HUES6 (cell line): ENCODE measurements around the gene FMR1NB.

Experiments used
- H3K27ac ChIP-seq: 2 replicates; pipeline ENCODE4 v1.7.0; 2013; ENCODE audit warnings: low read depth, mild to moderate bottlenecking, low read length, inconsistent platforms
- H3K27me3 ChIP-seq: 2 replicates; pipeline ENCODE4 v1.6.1; 2013; ENCODE audit warnings: low read length; ENCODE audit not compliant: control insufficient read depth, insufficient read depth
- H3K36me3 ChIP-seq: 2 replicates; pipeline ENCODE4 v1.6.1; 2013; ENCODE audit warnings: low read length; ENCODE audit not compliant: control insufficient read depth, insufficient read depth
- H3K4me1 ChIP-seq: 2 replicates; pipeline ENCODE4 v1.6.1; 2013; ENCODE audit warnings: low read length; ENCODE audit not compliant: control insufficient read depth, insufficient read depth
- H3K4me3 ChIP-seq: 2 replicates; pipeline ENCODE4 v1.5.1; 2013; ENCODE audit warnings: low read depth, low read length
- H3K9ac ChIP-seq: one replicate; pipeline ENCODE4 v1.6.1; 2013; ENCODE audit warnings: mild to moderate bottlenecking, low read length
- H3K9me3 ChIP-seq: 2 replicates; pipeline ENCODE4 v1.6.1; 2013; ENCODE audit warnings: low read depth, low read length; ENCODE audit not compliant: control insufficient read depth, insufficient read depth

The FMR1NB gene

GRCh38 chrX:147981038-147981752, at the start of gene FMR1NB:
TSS of gene FMR1NB (plus strand) at chrX:147981337. CDS start at chrX:147981403, 66 bp downstream.
- no peaks in the 10 kb centered on the region for H3K4me1 ChIP-seq
- H3K27me3 ChIP-seq: no peaks in the 10 kb centered on the region
- H3K27ac ChIP-seq: no peak within 1 kb of the TSS
- no peaks in the 10 kb centered on the region for H3K36me3 ChIP-seq
- H3K9ac ChIP-seq: no peak within 1 kb of the TSS
- H3K4me3 ChIP-seq: no peak within 1 kb of the TSS
- no peaks in the 10 kb centered on the region for H3K9me3 ChIP-seq

- H3K27ac ChIP-seq: no peak overlapping the region
- H3K9ac ChIP-seq: no peak overlapping the region
- peaks cover 90% of the 10 kb centered on the region for H3K36me3 ChIP-seq
- no peaks in the 10 kb centered on the region for H3K9me3 ChIP-seq
- H3K4me1 ChIP-seq: no peaks in the 10 kb centered on the region
- no peak overlapping the region for H3K4me3 ChIP-seq
- no peaks in the 10 kb centered on the region for H3K27me3 ChIP-seq
Measured at GRCh38 chrX:147933815-147934214, 47.3 kb upstream of the FMR1NB start.

- Histone ChIP-seq H3K4me1 (no peaks in the 10 kb centered on the region), H3K4me3 (no peak overlapping the region), H3K9me3 (no peaks in the 10 kb centered on the region), H3K36me3 (peaks cover 89% of the 10 kb centered on the region), H3K27ac (no peak overlapping the region), H3K27me3 (no peaks in the 10 kb centered on the region), H3K9ac (no peak overlapping the region)
Measured at GRCh38 chrX:147935156-147935758, 45.9 kb upstream of the FMR1NB start.

- H3K36me3 ChIP-seq: peaks cover 84% of the 10 kb centered on the region
- no peaks in the 10 kb centered on the region for H3K9me3 ChIP-seq
- H3K9ac ChIP-seq: no peak overlapping the region
- no peaks in the 10 kb centered on the region for H3K4me1 ChIP-seq
- no peak overlapping the region for H3K4me3 ChIP-seq
- no peak overlapping the region for H3K27ac ChIP-seq
- H3K27me3 ChIP-seq: no peaks in the 10 kb centered on the region
Measured at GRCh38 chrX:147945286-147945685, 35.9 kb upstream of the FMR1NB start.

- Histone ChIP-seq H3K4me1 (no peaks in the 10 kb centered on the region), H3K9me3 (no peaks in the 10 kb centered on the region), H3K27ac (no peak overlapping the region), H3K36me3 (peaks cover 54% of the 10 kb centered on the region), H3K9ac (no peak overlapping the region), H3K27me3 (no peaks in the 10 kb centered on the region), H3K4me3 (no peak overlapping the region)
Measured at GRCh38 chrX:147948531-147948930, 32.6 kb upstream of the FMR1NB start.

DNA sequence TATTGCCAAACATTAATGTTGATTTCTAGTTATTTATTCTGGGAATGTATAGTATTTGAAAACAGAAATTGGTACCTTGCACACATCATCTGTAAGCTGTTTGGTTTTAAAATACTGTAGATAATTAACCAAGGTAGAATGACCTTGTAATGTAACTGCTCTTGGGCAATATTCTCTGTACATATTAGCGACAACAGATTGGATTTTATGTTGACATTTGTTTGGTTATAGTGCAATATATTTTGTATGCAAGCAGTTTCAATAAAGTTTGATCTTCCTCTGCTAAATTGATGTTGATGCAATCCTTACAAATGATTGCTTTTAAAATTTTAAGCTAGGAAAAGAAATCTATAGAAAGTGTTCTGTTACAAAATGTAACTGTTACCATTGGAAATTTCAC, 30.8 kb upstream of the FMR1NB start:
- H3K36me3 ChIP-seq: peaks cover 36% of the 10 kb centered on the region
- H3K9me3 ChIP-seq: no peaks in the 10 kb centered on the region
- no peak overlapping the region for H3K27ac ChIP-seq
- no peak overlapping the region for H3K9ac ChIP-seq
- H3K27me3 ChIP-seq: no peaks in the 10 kb centered on the region
- no peaks in the 10 kb centered on the region for H3K4me1 ChIP-seq
- H3K4me3 ChIP-seq: no peak overlapping the region

- H3K36me3 ChIP-seq: peaks cover 6% of the 10 kb centered on the region
- no peak overlapping the region for H3K4me3 ChIP-seq
- H3K27me3 ChIP-seq: no peaks in the 10 kb centered on the region
- no peak overlapping the region for H3K27ac ChIP-seq
- no peaks in the 10 kb centered on the region for H3K4me1 ChIP-seq
- no peaks in the 10 kb centered on the region for H3K9me3 ChIP-seq
- H3K9ac ChIP-seq: no peak overlapping the region
Measured at GRCh38 chrX:147953976-147954375, 27.2 kb upstream of the FMR1NB start.

GRCh38 chrX:147957291-147957690, 23.8 kb upstream of the FMR1NB start:
- H3K9ac ChIP-seq: no peak overlapping the region
- no peaks in the 10 kb centered on the region; the same call in 1 of the 2 replicates for H3K27me3 ChIP-seq
- no peaks in the 10 kb centered on the region for H3K4me1 ChIP-seq
- H3K4me3 ChIP-seq: no peak overlapping the region
- H3K36me3 ChIP-seq: no peaks in the 10 kb centered on the region
- no peak overlapping the region for H3K27ac ChIP-seq
- no peaks in the 10 kb centered on the region for H3K9me3 ChIP-seq

DNA sequence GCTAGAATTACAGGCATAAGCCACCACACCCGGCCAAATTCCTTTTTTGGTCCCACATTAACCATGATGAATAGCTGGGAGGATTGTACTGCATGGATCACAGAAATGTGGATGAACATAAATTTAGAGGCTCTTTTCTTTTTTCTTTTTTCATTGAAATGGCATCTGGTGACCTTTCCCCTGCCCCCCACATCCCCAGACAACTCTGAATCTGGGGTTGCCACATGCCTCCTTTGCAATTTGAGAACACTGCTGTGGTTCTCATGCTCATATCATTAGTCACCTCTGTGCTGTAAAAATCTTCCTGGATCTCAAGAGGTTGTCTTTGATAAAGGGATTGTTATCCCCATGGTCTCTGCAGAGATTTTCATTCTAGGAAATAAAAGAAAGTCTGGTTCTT, 22.8 kb upstream of the FMR1NB start:
- H3K4me3 ChIP-seq: no peak overlapping the region
- H3K27ac ChIP-seq: no peak overlapping the region
- H3K9ac ChIP-seq: no peak overlapping the region
- no peaks in the 10 kb centered on the region for H3K36me3 ChIP-seq
- no peaks in the 10 kb centered on the region for H3K4me1 ChIP-seq
- H3K27me3 ChIP-seq: no peaks in the 10 kb centered on the region; the same call in 1 of the 2 replicates
- H3K9me3 ChIP-seq: no peaks in the 10 kb centered on the region

- Histone ChIP-seq H3K4me1 (no peaks in the 10 kb centered on the region), H3K9me3 (no peaks in the 10 kb centered on the region), H3K36me3 (no peaks in the 10 kb centered on the region), H3K9ac (no peak overlapping the region), H3K27ac (no peak overlapping the region), H3K4me3 (no peak overlapping the region), H3K27me3 (no peaks in the 10 kb centered on the region; the same call in 1 of the 2 replicates)
Measured at GRCh38 chrX:147960722-147961121, 20.4 kb upstream of the FMR1NB start.

GRCh38 chrX:147962476-147962875, 18.7 kb upstream of the FMR1NB start:
- Histone ChIP-seq H3K4me3 (no peak overlapping the region), H3K4me1 (no peaks in the 10 kb centered on the region), H3K27ac (no peak overlapping the region), H3K36me3 (no peaks in the 10 kb centered on the region), H3K9ac (no peak overlapping the region), H3K27me3 (no peaks in the 10 kb centered on the region; the same call in 1 of the 2 replicates), H3K9me3 (peaks cover 3% of the 10 kb centered on the region; the same call in 1 of the 2 replicates)
